Activated gamma-delta T cell (primary cell): ENCODE data around the gene CDK8.
"Not testable (repeated sequence)": the region's sequence is repeated elsewhere in the genome, so short reads cannot be mapped to it uniquely, and the experiment has no call there.

ENCODE experiments used
- DNase-seq: peaks from one replicate; lab custom pipeline; 2025; lab: John Stamatoyannopoulos, UW

CDK8 gene

DNA sequence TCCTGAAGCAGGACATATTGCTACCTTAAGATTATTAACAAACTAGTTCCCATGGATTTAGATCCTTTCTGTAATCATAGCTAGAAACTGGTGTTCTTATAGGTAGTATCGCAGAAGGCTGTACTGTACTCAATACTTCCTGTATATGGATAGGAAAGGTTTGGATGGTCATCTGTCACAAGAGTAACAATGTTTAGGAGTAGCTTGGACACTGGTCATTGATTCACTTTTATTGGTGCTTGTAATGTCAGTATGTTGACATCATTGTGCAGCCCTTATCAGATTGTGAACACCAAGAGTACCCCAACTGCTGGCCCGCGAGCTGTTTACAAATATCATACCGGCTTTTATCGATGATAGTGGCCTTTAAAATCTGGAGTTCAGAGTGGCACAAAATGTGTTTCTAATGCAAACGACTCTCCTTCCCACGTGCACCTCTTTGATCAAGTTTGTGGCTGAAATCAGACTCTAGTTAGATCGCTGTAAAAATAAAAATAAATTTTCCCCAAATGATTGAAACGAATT is 605 bp upstream of the CDK8 start:
- no peak for DNase-seq

DNA sequence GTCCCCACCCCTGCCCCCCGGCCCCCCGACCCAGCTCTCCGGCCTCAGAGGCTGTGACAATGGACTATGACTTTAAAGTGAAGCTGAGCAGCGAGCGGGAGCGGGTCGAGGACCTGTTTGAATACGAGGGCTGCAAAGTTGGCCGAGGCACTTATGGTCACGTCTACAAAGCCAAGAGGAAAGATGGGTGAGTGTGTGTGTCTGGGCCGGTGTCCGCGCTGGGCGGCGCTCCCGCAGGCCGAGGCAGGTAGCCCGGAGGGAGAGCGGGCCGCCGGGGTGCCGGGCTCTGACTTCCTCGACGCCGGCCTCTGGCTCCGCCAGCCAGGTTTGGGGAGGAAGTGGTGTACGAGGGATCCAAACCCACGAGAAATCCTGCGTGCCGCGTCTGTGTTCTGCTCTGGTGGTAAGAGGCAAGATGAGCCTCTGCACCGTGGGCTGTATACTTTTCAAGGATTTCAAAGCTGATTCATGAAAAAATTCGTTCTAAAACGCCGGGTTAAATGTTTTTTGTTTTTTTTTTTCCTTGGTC is 718 bp downstream of the CDK8 start:
- DNase-seq = peak; percentile 35

DNA sequence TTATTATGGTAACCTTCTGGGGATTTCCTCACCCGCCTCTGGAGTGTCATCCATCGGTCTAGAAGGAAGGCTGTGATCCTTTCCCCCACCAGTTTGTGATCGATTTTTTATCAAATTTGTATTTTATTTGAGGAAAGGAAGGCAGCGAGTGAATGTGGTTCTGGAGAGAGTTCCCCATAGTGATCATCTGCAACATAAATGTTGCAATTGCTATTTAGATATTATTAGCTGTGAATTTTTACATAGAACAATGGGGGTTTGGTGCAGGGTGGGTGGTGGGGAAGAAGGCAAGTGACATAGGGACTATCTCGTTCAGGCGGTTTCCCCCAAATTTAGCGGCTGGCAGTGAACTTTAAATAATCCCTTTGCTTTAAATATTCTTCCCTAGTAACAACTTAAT is 1.2 kb downstream of the CDK8 start:
- DNase-seq = no peak

DNA sequence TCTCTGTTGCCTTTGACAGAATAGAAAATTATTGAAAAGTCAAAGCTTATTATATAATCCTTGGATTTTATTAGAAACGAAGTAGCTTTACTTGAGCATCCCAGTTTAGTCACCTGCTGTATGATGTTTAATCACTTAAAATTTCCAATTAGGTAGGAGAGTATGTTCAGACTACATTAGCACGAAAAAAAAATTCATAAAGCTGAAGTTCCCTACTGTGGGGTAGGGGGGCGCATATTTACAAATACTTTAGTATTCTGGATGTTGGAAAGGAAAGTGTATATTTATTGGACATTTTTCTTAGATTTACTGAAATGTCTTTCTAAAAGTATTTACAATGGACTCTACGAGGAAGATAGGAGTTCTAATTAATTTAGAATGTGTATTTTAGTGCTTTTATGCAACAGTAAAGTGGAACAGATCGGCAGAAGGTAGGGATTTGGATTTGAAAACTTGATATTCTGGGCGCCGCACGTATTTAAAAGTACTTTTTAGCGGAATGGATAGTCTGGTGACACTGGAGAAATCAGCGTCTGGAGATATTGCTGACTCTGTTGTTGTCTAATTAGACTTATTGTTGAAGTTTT is 1.9 kb downstream of the CDK8 start:
- no peak for DNase-seq

DNA sequence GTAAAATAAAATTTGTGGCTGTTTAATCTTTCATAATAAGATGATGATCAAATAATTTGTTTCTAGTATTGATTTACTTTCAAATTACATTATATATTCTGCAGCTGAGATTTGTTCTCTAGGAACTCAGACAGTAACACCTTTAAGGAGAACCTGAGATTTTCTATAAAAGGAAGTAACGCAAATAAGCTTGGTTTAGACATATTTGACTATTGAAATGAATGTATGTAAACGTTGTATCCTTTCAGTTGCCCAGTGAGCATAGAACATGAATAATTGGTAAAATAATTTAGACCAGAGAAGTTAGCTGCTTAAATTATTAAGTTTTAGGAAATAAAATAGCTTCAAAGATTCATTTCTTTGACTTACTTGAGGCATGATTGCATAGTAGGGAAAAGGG is 3.1 kb downstream of the CDK8 start:
- DNase-seq = no peak

DNA sequence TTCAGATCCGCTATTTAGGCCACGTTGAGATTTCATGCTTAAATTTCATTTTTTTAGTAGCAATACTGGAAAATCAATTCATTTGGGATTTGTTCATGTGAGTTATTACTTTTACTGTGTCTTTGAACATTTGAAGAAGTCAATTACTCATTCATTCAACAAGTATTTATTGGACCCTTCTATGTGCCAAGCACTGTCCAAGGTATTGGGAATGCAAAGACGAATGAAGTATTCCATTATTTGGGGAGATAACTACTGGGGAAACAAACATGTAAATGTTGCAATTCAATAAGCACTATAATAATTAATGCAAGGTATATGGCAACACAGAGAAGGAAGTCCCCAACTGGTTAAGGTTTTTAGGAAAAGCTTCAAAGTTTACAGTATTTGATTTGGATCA is 5.7 kb downstream of the CDK8 start:
- DNase-seq = no peak

DNA sequence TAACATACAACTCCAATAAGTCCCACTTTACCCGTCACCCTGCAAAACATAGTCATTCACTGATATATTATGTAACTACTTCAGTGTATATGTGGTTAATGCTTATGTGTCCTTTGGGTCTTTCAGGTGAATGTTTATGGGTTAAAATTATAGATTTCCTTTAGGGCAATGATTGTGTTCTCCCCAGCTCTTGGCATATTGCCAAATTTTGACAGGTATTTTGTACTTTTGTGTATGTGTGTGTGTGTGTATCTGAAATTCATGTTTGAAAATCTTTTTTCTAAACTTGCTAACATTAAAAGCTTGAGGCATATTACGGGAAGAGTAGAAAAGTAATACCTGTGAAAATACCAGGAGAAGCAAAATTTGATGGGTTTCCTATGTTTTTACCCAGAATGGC is 8.2 kb downstream of the CDK8 start:
- no peak for DNase-seq

DNA sequence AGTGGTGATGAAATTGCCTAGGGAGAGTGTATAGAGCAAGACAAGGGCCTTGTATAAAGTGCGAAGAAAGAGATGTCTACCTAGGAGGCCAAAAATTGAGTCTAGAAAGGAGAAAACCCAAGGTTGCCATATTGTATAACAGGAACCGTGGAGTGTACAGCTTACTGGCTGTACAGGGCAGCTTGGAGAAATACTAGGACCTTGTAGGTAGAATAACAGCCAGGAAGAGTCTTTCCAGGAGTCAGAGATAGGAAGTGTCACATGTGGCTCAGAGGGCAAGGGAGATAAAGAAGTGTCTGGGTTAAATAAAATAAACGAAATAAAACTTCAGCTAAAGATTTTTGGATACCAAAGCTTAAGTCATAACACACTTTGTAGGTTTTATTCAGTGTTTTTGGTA is 12.4 kb downstream of the CDK8 start:
- no peak for DNase-seq

DNA sequence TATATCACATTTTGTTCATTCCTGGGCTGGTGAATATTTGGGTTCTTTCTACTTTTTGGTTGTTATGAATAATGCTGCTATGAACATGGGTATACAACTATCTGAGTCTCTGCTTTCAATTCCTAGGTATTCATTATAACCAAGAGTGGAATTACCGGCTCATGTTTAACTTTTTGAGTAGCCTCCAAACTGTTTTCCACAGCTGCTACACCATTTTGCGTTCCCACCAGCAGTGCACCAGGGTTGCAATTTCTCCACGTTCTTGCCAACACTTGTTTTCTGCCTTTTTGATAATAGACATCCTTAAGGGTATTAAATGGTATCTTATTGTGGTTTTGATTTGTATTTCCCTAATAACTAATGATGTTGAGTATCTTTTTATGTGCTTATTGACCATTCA is 16.8 kb downstream of the CDK8 start:
- DNase-seq = no peak

DNA sequence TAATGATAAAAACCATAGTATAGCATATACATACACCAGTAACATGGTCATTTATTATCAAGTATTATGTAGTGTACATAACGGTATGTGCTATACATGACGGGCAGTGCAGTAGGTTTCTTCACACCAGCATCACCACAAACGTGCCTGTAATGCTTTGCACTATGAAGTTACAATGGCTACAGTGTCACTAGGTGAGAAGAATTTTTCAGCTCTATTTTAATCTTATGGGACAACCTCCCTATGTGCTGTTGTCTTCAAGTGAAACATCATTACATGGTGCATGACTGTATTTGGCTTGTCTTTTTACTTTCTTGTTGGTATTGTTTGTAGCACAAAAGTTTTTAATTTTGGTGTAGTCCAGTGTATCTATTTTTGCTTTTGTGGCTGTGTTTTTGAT is 18.7 kb downstream of the CDK8 start:
- no peak for DNase-seq

DNA sequence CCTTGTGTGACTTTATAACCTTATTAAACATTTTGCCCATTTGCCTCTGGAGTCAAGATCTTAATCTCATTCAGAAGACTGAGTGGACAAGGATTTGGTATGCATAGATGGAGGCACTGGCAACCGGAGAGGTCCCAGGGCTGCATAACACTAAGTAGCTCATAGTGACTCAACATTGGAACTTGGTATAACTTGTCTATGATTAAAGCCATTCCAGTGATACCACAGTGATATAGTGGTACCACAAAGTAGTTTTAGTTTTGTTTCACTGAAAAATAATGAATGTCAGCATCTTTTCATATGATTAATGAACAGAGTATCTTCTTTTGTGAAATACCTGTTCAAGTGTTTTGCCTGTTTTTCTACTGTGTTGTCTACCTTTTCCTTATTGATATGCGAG is 26.4 kb downstream of the CDK8 start:
- DNase-seq = no peak

DNA sequence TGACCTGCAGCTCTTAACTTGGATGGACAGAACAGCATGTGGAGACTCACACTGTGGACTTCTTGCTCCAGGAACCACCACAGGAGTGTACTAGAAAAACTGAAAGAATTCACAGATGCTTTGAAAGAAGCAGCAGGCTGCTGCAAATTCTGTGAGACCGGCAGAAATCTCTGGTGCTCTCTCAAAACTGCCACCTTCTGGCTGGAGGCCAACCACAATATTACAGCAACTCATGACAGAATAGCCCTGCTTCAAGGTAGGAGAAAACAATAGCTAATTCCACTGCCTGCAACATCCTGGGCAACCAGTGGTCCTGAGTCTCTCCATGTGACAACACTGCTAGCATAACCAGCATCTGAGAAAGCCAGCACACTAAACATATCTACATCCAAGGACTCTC is 26.9 kb downstream of the CDK8 start:
- no peak for DNase-seq

DNA sequence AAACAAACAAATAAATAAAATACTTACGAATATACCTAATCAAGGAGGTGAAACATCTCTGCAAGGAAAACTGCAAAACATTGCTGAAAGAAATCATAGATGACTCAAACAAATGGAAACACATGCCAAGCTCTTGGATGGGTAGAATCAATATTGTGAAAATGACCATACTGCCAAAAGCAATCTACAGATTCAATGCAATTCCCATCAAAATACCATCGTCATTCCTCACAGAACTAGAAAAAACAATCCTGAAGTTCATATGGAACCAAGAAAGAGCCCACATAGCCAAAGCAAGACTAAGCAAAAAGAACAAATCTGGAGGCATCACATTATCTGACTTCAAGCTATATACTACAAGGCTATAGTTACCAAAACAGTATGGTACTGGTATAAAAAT is 32.0 kb downstream of the CDK8 start:
- not testable (repeated sequence) for DNase-seq

DNA sequence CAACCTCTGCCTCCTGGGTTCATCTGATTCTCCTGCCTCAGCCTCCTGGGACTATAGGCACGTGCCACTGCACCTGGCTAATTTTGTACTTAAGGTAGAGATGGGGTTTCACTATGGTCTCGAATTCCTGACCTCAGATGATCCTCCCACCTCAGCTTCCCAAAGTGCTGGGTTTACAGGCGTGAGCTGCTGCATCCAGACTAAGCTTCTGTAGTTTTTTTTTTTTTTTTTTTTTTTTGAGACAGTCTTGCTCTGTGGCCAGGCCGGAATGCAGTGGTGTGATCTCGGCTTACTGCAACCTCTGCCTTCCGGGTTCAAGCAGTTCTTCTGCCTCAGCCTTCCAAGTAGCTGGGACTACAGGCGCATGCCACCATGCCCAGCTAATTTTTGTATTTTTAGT is 34.9 kb downstream of the CDK8 start:
- DNase-seq = not testable (repeated sequence)

DNA sequence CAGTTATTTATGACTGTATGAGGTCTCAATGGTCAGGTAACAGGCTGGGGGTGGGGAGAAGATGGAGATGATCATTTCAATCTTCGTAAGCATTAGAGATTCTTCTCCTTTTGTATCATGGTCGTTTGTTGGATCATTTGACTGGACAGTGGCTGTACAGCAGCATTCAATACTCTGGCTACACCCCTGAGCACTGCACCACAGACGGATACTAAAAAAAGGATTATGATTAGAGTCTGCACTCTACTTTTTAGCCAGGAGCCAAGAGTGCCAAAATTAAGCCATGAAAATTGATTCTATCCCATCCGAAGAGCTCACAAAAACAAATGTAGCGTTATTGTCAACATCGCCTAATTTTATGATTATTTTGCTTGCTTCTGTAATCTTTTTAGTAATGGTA is 41.9 kb downstream of the CDK8 start:
- no peak for DNase-seq

DNA sequence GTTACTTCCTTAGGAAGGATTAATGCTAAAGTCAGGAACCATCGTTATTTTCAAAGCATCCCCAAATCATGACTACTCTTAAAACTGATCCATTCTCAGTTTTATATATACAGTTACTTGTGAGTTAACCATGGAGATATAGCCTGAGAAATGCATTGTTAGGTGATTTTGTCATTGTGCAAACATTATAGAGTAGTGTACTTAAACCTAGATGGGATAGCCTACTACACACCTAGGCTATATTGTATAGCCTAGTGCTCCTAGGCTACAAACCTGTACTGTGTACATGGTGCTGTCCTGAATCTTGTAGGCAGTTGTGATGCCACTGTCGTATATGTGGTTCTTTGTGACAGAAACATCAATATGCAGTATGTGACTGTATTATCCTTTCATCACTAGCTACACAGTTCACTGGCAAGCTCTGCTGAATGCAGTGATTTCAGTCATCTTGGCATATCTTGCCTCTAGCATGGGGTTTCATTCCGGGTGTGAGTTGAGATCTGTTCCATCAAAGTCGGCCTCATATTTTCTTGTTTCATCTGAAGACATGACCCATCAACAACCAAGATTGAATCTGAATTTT is 45.3 kb downstream of the CDK8 start:
- no peak for DNase-seq

DNA sequence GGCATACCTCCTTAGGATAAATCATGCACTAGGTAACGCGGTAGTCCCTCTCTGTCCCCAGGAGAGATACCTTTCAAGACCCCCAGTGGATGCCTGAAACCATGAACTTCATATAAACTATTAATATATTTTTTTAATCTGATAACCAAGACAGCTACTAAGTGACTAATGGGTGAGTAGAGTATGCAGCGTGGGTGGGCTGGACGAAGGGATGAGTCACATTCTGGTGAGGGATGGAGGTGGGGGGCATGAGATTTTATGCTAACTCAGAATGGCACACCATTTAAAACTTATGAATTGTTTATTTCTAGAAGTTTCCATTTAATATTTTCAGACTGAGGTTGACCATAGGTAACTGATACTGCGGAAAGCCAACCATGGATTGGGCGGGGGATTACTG is 46.2 kb downstream of the CDK8 start:
- DNase-seq = no peak

DNA sequence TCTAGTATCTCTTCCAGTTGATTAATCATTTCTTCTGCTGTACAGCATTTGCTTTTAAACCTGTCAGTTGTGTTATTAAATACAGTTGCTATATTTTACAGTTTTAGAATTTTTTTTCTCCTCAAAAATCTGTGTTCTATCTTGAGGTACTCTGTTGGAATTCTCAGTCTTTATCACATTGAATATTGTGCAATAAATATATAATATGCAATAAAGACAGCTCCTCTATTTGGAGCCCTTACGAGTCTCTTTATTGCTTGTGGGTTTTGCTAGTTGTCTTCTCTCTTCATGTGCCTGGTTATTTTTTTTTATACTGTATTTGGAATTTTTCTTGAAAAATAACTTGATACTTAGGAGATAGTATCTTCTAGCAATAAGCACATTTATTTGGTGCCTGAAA is 51.7 kb downstream of the CDK8 start:
- no peak for DNase-seq

DNA sequence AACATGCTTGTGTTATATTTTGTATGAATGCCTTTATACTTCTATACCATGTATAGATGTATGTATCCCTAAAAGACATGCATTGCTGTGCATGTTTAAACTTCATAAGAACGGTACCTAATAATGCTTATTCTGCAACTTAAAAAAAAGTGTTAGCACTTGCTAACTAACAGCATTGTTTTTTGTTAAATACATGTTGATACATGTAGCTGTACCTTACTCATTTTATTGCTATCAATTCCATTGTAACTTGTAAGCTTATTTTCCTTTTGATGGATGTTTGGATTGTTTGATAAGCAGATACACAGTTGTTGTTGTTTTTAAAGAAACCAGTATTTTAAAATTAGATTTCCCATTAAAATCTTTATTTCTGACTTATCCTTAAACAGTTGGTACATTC is 53.8 kb downstream of the CDK8 start:
- no peak for DNase-seq

DNA sequence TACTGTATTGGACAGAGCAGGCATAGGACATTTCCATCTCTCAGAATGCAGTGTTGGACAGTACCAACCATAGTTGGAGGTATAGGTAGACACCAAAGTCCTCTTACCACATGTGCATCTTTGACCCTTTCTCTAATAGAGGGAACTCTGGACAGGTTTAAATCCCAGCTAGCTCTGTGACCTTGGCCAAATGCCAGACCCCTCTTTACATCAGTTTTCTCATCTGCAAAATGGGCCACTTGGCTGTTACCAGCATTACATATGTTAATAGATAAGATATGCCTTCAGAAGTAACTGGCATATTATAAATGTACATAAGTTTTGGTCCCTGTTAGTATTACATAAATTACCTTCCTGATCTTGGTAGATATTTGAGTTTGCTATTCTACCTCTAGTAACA is 54.3 kb downstream of the CDK8 start:
- DNase-seq = no peak

DNA sequence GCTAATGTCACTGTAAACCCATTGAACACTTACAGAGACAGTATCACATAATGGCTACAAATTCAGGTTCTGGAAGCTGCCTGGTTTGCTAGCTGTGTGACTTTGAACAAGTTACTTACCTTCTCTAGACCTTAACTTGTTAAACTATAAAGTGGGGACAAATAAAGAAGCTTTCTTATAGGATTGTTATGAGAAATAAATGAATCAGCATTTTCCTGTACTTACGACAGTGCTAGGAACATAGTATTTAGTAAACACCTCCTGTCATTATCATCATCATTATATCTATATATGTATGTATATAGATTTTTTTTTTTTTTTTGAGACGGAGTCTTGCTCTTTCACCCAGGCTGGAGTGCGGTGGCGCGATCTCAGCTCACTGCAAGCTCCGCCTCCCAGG is 54.9 kb downstream of the CDK8 start:
- no peak for DNase-seq

DNA sequence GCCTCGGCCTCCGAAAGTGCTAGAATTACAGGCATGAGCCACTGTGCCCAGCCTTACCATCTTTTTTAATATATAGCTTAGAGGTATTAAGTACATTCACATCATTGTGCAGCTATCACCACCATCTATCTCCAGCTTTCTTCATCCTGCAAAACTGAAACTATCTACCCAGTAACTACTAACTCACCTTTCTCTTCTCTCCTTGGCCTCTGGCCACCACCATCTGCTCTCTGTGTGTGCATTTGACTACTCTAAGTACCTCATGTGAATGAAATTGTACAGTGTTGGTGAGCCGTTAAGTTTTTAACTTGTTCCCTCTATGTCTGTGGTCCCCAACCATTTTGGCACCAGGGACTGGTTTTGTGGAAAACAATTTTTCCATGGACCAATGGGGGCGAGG is 56.1 kb downstream of the CDK8 start:
- no peak for DNase-seq

DNA sequence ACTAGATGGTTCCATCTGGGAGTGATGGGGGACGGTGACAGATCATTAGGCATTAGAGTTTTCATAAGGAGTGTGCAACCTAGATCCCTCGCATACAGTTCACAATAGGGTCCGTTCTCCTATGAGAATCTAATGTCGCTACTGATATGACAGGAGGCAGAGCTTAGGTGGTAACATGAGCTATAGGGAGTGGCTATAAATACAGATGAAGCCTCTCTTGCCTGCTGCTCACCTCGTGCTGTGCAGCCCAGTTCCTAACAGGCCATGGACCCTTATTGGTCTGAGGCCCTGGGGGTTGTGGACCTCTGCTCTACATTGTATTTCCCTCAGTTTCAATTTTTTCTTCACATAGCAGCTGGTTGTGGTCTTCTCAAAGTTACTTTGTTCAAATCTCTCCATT is 56.5 kb downstream of the CDK8 start:
- DNase-seq = no peak

DNA sequence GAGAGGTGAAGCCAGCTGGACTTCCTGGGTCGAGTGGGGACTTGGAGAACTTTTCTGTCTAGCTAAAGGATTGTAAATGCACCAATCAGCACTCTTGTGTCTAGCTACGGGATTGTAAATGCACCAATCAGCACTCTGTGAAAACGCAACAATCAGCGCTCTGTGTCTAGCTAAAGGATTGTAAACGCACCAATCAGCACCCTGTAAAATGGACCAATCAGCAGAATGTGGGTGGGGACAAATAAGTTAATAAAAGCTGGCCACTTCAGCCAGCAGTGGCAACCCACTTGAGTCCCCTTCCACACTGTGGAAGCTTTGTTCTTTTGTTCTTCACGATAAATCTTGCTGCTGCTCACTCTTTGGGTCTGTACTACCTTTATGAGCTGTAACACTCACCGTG is 58.1 kb downstream of the CDK8 start:
- DNase-seq = not testable (repeated sequence)
